Measurements from ENCODE around the gene M1AP. TPM values are rescaled to one million over a fixed set of nuclear protein-coding genes. Genes with fewer than 3 reads are reported as not detected.

Gene M1AP
- total RNA-seq, 4 donors from 2014 or later, result 0.81 TPM; not detected in 3

DNA sequence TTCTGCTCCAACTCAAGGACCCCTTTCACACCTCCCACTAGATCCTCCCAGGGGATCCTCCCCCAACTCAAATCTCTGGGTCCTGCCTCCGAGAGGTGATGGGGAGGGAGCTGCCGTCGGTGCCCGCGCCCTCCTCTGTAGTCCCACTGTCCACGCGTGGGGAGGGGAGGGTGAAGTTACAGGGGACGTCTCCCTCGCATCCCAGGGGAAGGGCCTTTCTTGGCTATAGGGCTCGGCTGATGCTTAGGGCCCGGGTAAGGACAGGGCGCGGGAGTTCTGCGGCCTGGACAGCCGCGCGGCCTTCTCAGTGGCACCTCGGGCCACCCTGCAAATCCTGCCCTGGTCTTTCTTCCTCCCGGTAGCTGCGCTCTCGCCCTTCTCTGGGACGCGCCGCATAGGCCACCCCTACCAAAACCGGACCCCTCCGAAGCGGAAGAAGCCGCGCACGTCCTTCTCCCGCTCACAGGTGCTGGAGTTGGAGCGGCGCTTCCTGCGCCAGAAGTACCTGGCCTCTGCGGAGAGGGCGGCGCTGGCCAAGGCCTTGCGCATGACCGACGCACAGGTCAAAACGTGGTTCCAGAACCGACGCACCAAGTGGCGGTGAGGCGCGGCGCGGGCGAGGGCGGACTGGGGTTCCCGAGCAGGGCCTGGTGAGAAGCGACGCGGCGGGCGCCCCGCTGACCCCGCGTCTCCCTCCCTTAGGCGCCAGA lies 132.7 kb downstream of the M1AP start:
- no peak overlapping the region for H3K27ac ChIP-seq
- WGBS, 2 donors (ENCODE audit: low coverage in 1 of 2), result 0% methylated on average over 2 of the region's 60 CpGs; no CpG with 5 or more reads in 1 of the 2 donors
- no peak for ATAC-seq
- peaks cover 100% of the 10 kb centered on the region for H3K27me3 ChIP-seq
- H3K9me3 ChIP-seq, result no peaks in the 10 kb centered on the region
- H3K36me3 ChIP-seq, result no peaks in the 10 kb centered on the region
- H3K4me3 ChIP-seq, result peak overlapping the region in 1 of 2 donors; percentile 43
- peaks cover 0 to 38% (median 29%) of the 10 kb centered on the region in 3 donors for H3K4me1 ChIP-seq
- TF ChIP-seq CTCF (IDR thresholded peaks at IDR 0.05) (no peak), EP300 (IDR thresholded peaks at IDR 0.05) (no peak), POLR2A (IDR thresholded peaks at IDR 0.05) (no peak), POLR2AphosphoS5 (IDR thresholded peaks at IDR 0.05) (no peak)

DNA sequence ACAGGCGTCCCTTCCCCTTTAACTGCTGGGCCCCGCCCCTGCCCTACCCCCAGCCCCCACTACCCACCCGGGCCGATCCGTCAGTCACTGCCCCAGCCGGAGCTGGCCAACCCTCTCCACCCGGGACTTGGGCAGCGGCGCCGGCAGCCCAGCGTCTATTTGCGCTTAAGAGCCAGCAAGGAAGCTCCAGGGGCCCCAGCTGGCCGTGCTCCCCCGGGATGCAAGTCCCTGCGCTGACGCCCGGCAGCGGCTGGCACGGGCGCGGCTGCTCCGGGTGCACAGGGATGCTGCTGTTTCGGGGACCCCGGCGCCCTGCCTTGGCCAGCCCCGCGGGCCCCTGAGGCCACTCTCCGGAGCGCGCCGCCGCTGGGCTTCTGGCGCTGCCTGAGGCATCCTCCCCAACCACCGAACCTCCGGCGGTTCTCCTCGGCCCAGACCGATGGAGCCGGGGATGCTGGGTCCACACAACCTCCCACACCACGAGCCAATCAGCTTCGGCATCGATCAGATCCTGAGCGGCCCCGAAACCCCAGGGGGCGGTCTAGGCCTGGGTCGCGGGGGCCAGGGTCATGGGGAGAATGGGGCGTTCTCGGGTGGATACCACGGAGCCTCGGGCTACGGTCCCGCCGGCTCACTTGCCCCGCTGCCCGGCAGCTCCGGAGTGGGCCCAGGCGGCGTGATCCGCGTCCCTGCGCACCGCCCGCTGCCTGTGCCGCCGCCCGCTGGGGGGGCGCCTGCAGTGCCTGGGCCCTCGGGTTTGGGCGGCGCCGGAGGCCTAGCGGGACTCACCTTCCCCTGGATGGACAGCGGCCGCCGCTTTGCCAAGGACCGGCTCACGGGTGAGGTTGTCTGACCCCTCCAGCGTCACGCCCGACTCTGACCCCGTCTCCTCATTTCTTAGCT lies 133.5 kb downstream of the M1AP start, which contains the start of gene TLX2:
Gene TLX2, plus strand, starts transcription at position 83 of the 903 bp plus-strand sequence. Its CDS starts 357 bp downstream, at position 440.
- WGBS, 2 donors (ENCODE audit: low coverage in 1 of 2), result 5% methylated on average over 4 of the region's 82 CpGs; no CpG with 5 or more reads in 1 of the 2 donors
- Histone ChIP-seq H3K9me3 (no peaks in the 10 kb centered on the region), H3K27me3 (peaks cover 100% of the 10 kb centered on the region)

GRCh38 chr2:74513605-74514367 lies 134.3 kb downstream of the M1AP start:
- peak overlapping the region in 1 of 2 donors; percentile 8 for H3K4me3 ChIP-seq
- H3K36me3 ChIP-seq, result no peaks in the 10 kb centered on the region
- WGBS, 2 donors (ENCODE audit: low coverage in 1 of 2), result 0 to 6% methylated on average over 2 to 30 of the region's 52 CpGs
- H3K4me1 ChIP-seq, result peaks cover 0 to 38% (median 29%) of the 10 kb centered on the region in 3 donors
- peaks cover 97% of the 10 kb centered on the region for H3K27me3 ChIP-seq
- ATAC-seq, result no peak
- no peaks in the 10 kb centered on the region for H3K9me3 ChIP-seq
- TF ChIP-seq CTCF (IDR thresholded peaks at IDR 0.05) (no peak), POLR2AphosphoS5 (IDR thresholded peaks at IDR 0.05) (peak; percentile 75)
- H3K27ac ChIP-seq, result no peak overlapping the region

More for the DNA sequence above, 133.5 kb downstream of the M1AP start, which contains the start of gene TLX2:
- H3K27ac ChIP-seq, result no peak within 1 kb of the TSS
- no peaks in the 10 kb centered on the region for H3K36me3 ChIP-seq
- peak within 1 kb of the TSS in 1 of 2 donors; percentile 8 for H3K4me3 ChIP-seq
- TF ChIP-seq CTCF (IDR thresholded peaks at IDR 0.05) (no peak), POLR2A (IDR thresholded peaks at IDR 0.05) (no peak), EP300 (IDR thresholded peaks at IDR 0.05) (no peak), POLR2AphosphoS5 (IDR thresholded peaks at IDR 0.05) (no peak)
- peaks cover 0 to 38% (median 29%) of the 10 kb centered on the region in 3 donors for H3K4me1 ChIP-seq
- no peak for ATAC-seq

GRCh38 chr2:74512744-74513604 lies 135.2 kb downstream of the M1AP start:
- no CpG with 5 or more reads among the region's 36 CpGs for WGBS, 2 donors (ENCODE audit: low coverage in 1 of 2)
- TF ChIP-seq CTCF (IDR thresholded peaks at IDR 0.05) (no peak), POLR2AphosphoS5 (IDR thresholded peaks at IDR 0.05) (no peak), EP300 (IDR thresholded peaks at IDR 0.05) (no peak), POLR2A (IDR thresholded peaks at IDR 0.05) (no peak)

More at GRCh38 chr2:74512744-74513604, 135.2 kb downstream of the M1AP start:
- H3K4me1 ChIP-seq, result peaks cover 0 to 43% (median 29%) of the 10 kb centered on the region in 3 donors
- peaks cover 89% of the 10 kb centered on the region for H3K27me3 ChIP-seq
- H3K4me3 ChIP-seq, result no peak overlapping the region
- H3K36me3 ChIP-seq, result no peaks in the 10 kb centered on the region
- no peaks in the 10 kb centered on the region for H3K9me3 ChIP-seq
- no peak overlapping the region for H3K27ac ChIP-seq
- ATAC-seq, result no peak
